Measurements from ENCODE around the gene INA. TPM values are rescaled to one million over a fixed set of nuclear protein-coding genes. Genes with fewer than 3 reads are reported as not detected.
"Not testable (repeated sequence)": the region's sequence is repeated elsewhere in the genome, so short reads cannot be mapped to it uniquely, and the experiment has no call there.

INA gene
- total and polyA plus RNA-seq, 7 experiments from 2014 or later = 0.31 TPM; not detected in 6

DNA sequence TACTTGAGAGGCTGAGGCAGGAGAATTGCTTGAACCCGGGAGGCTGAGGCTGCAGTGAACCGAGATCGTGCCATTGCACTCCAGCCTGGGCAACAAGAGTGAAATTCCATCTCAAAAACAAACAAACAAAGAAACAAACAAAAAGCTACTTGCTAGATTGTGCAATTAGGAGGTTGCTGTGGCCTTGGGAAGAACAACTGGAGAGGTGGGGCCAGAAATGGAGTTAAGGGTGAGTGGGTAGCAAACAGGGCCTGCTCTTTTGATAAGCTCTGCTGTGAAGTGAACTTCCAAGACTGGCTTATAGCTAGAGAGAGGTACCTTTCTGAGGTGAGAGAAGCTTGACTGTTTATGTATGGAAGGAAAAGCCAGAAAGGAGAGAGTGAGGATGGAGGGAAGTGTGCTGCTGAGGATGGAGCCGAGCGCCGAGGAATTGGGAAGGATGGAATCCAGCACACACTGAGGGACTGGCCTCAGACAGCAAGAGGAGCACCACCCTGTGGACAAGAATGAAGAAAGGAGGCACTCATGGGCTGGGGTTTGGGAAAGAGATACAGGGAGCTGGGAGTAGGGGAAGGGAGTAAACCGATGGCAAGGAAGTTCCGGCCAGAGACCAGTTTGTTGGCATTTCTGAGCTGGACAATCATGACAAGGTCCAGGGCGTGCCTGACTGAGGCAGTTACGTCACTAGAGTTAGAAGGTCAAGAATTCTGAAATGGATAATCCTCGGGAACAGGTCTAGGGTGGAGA lies 38.3 kb upstream of the INA start:
- Histone ChIP-seq H3K27ac (ENCODE audit: low read depth, low read length) (no peak overlapping the region), H3K36me3 (ENCODE audit: control insufficient read depth in 2 of 3, insufficient read depth in 3 of 3, low read length in 3 of 3) (no peaks in the 10 kb centered on the region), H3K9me3 (ENCODE audit: control insufficient read depth in 2 of 3, low read length in 3 of 3) (no peaks in the 10 kb centered on the region), H3K4me3 (ENCODE audit: low read length) (no peak overlapping the region), H3K4me1 (ENCODE audit: control insufficient read depth in 2 of 2, insufficient read depth in 2 of 2, low read length in 2 of 2) (no peaks in the 10 kb centered on the region), H3K27me3 (ENCODE audit: control insufficient read depth in 2 of 2, insufficient read depth in 2 of 2, low read length in 2 of 2) (no peaks in the 10 kb centered on the region)
- Mint-ChIP-seq H3K4me3 (no peak overlapping the region), H3K4me1 (peaks cover 5 to 22% (median 6%) of the 10 kb centered on the region in 7 donors), H3K9me3 (no peaks in the 10 kb centered on the region), H3K36me3 (no peaks in the 10 kb centered on the region), H3K27me3 (peaks cover 0 to 4% (median 0%) of the 10 kb centered on the region in 5 donors), H3K27ac (no peak overlapping the region)
- intact Hi-C loops (cut with micrococcal nuclease) = no loop called here
- POLR2A ChIA-PET = no interaction called here
- DNase-seq = no peak
- ATAC-seq = no peak
- CTCF ChIA-PET = interaction anchor here (0.6 kb wide), 1 partner anchor 337 kb away, joined by 3 read pairs; no protein-coding TSS in a partner anchor

DNA sequence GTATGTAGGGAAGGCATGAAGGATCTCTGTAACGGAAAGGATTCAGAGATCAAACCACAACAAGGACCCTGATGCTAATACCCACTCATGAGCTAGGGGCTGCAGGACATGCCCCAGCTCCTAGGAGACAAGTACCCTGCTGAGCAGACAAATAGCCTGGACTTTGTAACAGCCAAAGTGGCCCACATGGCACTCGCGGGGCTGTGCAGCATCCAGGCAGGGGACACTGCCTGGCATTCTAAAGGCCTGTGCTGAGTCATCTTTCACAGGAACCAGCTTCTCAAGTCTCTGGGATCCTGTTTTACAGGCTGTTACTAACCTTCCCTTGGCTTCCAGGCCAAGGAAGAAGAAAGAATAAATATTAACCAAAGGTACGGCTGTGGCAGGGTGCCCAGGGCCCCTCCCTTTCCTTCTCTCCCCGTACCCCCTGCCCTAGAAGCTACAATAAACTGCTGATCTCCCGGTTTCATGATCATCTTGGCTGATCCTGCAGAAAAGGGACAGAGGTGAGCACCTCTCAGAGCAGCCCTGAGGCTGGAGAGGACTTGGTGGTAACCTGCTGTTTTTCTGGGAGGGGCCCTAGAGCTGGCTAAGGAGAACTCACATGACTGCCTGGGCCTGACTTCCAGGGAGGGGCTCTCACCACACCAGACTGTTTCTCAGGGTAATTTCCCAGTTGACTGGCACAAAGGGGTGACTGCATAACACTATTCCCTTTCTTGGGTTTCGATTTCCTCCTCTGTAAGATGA lies 35.5 kb upstream of the INA start:
- peak overlapping the region in 1 of 10 donors; percentile 75 for H3K4me3 Mint-ChIP-seq
- POLR2A ChIA-PET = interaction anchor here (1.1 kb wide), 1 partner anchor 323 kb away, joined by 3 read pairs; the partner anchor contains the start of gene CNNM2
- Histone ChIP-seq H3K4me1 (ENCODE audit: control insufficient read depth in 2 of 2, insufficient read depth in 2 of 2, low read length in 2 of 2) (no peaks in the 10 kb centered on the region), H3K36me3 (ENCODE audit: control insufficient read depth in 2 of 3, insufficient read depth in 3 of 3, low read length in 3 of 3) (no peaks in the 10 kb centered on the region), H3K9me3 (ENCODE audit: control insufficient read depth in 2 of 3, low read length in 3 of 3) (no peaks in the 10 kb centered on the region), H3K27me3 (ENCODE audit: control insufficient read depth in 2 of 2, insufficient read depth in 2 of 2, low read length in 2 of 2) (no peaks in the 10 kb centered on the region), H3K4me3 (ENCODE audit: low read length) (no peak overlapping the region), H3K27ac (ENCODE audit: low read depth, low read length) (no peak overlapping the region)
- ATAC-seq = peak; percentile 83
- H3K9me3 Mint-ChIP-seq = no peaks in the 10 kb centered on the region
- peaks cover 0 to 11% (median 1%) of the 10 kb centered on the region in 5 donors for H3K27me3 Mint-ChIP-seq
- CTCF ChIA-PET = interaction anchor here (0.9 to 1.3 kb wide), 3 partner anchors 325 to 406 kb away, joined by 3 to 5 read pairs (median 4); no protein-coding TSS in a partner anchor
- H3K4me1 Mint-ChIP-seq = peaks cover 5 to 28% (median 6%) of the 10 kb centered on the region in 7 donors
- H3K27ac Mint-ChIP-seq = peak overlapping the region in 1 of 9 donors; percentile 85
- no peaks in the 10 kb centered on the region for H3K36me3 Mint-ChIP-seq
- DNase-seq = no peak
- intact Hi-C loops (cut with micrococcal nuclease) = loop anchor here in 1 of 2 donors (5.0 kb wide), 1 partner anchor 139 kb away; no protein-coding TSS in a partner anchor

DNA sequence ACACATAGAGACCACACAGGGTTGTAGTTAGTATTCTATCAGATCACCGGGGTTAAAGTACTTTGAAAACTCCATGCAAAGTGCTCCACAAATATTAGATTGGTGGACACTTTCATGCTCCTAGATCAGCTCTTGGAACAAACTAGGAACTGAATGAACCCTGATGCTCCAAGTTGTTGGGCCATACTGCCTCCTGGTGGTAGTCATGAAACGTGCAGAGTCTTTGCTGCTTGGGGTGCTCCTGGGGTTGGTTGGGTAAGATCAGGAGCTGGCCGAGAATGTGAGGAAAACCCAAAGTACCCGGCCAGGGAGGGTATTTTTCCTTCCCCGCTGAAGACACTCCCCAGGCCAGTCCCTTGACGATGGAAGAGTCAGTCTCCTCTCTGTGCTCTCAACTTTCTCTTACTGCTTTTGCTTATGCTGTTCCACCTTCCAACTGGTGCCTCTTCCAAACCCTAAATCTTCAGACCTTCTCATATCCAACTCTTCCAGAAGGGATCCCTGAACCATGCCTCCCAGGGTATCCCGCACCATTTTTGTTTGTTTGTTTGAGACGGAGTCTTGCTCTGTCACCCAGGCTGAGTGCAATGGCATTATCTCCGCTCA lies 32.2 kb upstream of the INA start:
- Mint-ChIP-seq H3K36me3 (no peaks in the 10 kb centered on the region), H3K4me3 (no peak overlapping the region), H3K27ac (no peak overlapping the region), H3K27me3 (peaks cover 0 to 13% (median 7%) of the 10 kb centered on the region in 5 donors), H3K4me1 (peaks cover 3 to 28% (median 6%) of the 10 kb centered on the region in 7 donors), H3K9me3 (no peaks in the 10 kb centered on the region)
- no peaks in the 10 kb centered on the region for H3K36me3 ChIP-seq (ENCODE audit: control insufficient read depth in 2 of 3, insufficient read depth in 3 of 3, low read length in 3 of 3)
- peak; percentile 31 to 67 (median 52) for DNase-seq
- ATAC-seq = peak; percentile 79
- no peak overlapping the region for H3K27ac ChIP-seq (ENCODE audit: low read depth, low read length)
- no peaks in the 10 kb centered on the region for H3K9me3 ChIP-seq (ENCODE audit: control insufficient read depth in 2 of 3, low read length in 3 of 3)
- no peaks in the 10 kb centered on the region for H3K4me1 ChIP-seq (ENCODE audit: control insufficient read depth in 2 of 2, insufficient read depth in 2 of 2, low read length in 2 of 2)
- ChIA-PET CTCF (interaction anchor here (0.7 to 2.5 kb wide), 8 partner anchors 60 to 427 kb away, joined by 3 to 13 read pairs (median 5); partner anchors contain the start of genes CNNM2 and CYP17A1), POLR2A (no interaction called here)
- H3K27me3 ChIP-seq (ENCODE audit: control insufficient read depth in 2 of 2, insufficient read depth in 2 of 2, low read length in 2 of 2) = no peaks in the 10 kb centered on the region
- intact Hi-C loops (cut with micrococcal nuclease) = loop anchor here (1.0 to 5.0 kb wide), 6 partner anchors 52 to 409 kb away; partner anchors contain the start of gene NT5C2 (in 1 of the 2)
- H3K4me3 ChIP-seq (ENCODE audit: low read length) = no peak overlapping the region

DNA sequence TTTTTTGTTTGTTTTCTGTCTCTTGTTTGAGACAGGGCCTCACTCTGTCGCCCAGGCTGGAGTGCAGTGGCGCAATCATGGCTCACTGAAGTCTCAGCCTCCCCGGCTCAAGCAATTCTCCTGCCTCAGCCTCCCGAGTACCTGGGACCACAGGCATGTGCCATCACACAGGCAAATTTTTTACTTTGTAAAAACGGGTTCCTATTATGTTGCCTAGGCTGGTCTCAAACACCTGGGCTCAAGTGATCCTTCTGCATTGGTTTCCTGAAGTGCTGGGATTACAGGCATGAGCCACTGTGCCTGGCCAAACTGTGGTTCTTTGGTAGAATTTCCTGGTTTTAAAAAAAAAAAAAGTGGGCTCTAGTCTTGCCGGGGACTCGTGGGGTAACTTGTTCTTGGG lies 31.4 kb upstream of the INA start, which contains the start of gene RPEL1:
Gene RPEL1, plus strand, starts transcription at position 301 of the 400 bp plus-strand sequence. CDS start 110 bp downstream, outside the sequence.
- H3K27me3 ChIP-seq (ENCODE audit: control insufficient read depth in 2 of 2, insufficient read depth in 2 of 2, low read length in 2 of 2); DNase-seq; H3K27ac Mint-ChIP-seq; H3K36me3 Mint-ChIP-seq; H3K27ac ChIP-seq (ENCODE audit: low read depth, low read length); ATAC-seq; CTCF ChIA-PET; H3K4me1 ChIP-seq (ENCODE audit: control insufficient read depth in 2 of 2, insufficient read depth in 2 of 2, low read length in 2 of 2); H3K9me3 ChIP-seq (ENCODE audit: control insufficient read depth in 2 of 3, low read length in 3 of 3); H3K4me3 Mint-ChIP-seq; H3K4me3 ChIP-seq (ENCODE audit: low read length); POLR2A ChIA-PET; H3K36me3 ChIP-seq (ENCODE audit: control insufficient read depth in 2 of 3, insufficient read depth in 3 of 3, low read length in 3 of 3); H3K9me3 Mint-ChIP-seq: not testable (repeated sequence)
- Mint-ChIP-seq H3K4me1 (peaks cover 0 to 25% (median 0%) of the 10 kb centered on the region in 7 donors), H3K27me3 (peaks cover 0 to 13% (median 7%) of the 10 kb centered on the region in 5 donors)
- intact Hi-C loops (cut with micrococcal nuclease) = loop anchor here in 1 of 2 donors (2.0 kb wide), 1 partner anchor 53 kb away; the partner anchor contains the start of gene NT5C2

DNA sequence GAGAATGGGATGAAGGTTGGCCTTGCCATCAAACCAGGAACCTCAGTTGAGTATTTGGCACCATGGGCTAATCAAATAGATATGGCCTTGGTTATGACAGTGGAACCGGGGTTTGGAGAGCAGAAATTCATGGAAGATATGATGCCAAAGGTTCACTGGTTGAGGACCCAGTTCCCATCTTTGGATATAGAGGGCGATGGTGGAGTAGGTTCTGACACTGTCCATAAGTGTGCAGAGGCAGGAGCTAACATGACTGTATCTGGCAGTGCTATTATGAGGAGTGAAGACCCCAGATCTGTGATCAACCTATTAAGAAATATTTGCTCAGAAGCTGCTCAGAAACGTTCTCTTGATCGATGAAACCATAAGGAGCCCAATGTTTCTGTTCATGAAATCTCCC lies 30.6 kb upstream of the INA start:
- no peaks in the 10 kb centered on the region for H3K4me1 ChIP-seq (ENCODE audit: control insufficient read depth in 2 of 2, insufficient read depth in 2 of 2, low read length in 2 of 2)
- no peak overlapping the region for H3K27ac Mint-ChIP-seq
- peaks cover 0 to 23% (median 0%) of the 10 kb centered on the region in 7 donors for H3K4me1 Mint-ChIP-seq
- intact Hi-C loops (cut with micrococcal nuclease) = no loop called here
- peaks cover 0 to 4% (median 0%) of the 10 kb centered on the region in 5 donors for H3K36me3 Mint-ChIP-seq
- DNase-seq (no peak), ATAC-seq (no peak)
- no peak overlapping the region for H3K27ac ChIP-seq (ENCODE audit: low read depth, low read length)
- peaks cover 0 to 14% (median 7%) of the 10 kb centered on the region in 5 donors for H3K27me3 Mint-ChIP-seq
- peaks cover 0 to 4% (median 0%) of the 10 kb centered on the region in 11 donors for H3K9me3 Mint-ChIP-seq
- ChIA-PET POLR2A (no interaction called here), CTCF (no interaction called here)
- no peak overlapping the region for H3K4me3 ChIP-seq (ENCODE audit: low read length)
- no peaks in the 10 kb centered on the region for H3K36me3 ChIP-seq (ENCODE audit: control insufficient read depth in 2 of 3, insufficient read depth in 3 of 3, low read length in 3 of 3)
- no peak overlapping the region for H3K4me3 Mint-ChIP-seq
- no peaks in the 10 kb centered on the region for H3K9me3 ChIP-seq (ENCODE audit: control insufficient read depth in 2 of 3, low read length in 3 of 3)
- no peaks in the 10 kb centered on the region for H3K27me3 ChIP-seq (ENCODE audit: control insufficient read depth in 2 of 2, insufficient read depth in 2 of 2, low read length in 2 of 2)

DNA sequence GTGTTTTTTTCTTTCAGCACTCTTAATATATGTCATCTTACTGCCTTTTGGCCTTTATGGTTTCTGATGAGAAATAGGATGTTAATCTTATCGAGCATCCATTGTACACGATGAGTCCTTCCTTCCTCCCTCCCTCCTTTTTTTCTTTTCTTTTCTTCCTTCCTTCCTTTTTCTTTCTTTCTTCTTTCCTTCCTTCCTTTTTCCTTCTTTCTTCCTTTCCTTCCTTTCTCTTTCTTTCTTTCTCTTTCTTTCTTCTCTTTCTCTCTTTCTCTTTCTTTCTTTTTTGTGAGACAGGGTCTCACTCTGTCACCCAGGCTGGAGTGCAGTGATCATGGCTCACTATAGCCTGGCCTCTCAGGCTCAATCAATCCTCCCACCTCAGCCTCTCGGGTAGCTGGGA lies 22.8 kb upstream of the INA start:
- CTCF ChIA-PET = no interaction called here

More for the DNA sequence above, 22.8 kb upstream of the INA start:
- H3K36me3 Mint-ChIP-seq = peaks cover 2 to 9% (median 3%) of the 10 kb centered on the region in 5 donors
- no peaks in the 10 kb centered on the region for H3K9me3 ChIP-seq (ENCODE audit: control insufficient read depth in 2 of 3, low read length in 3 of 3)
- ATAC-seq = no peak
- no peaks in the 10 kb centered on the region for H3K36me3 ChIP-seq (ENCODE audit: control insufficient read depth in 2 of 3, insufficient read depth in 3 of 3, low read length in 3 of 3)
- H3K4me1 Mint-ChIP-seq = peaks cover 0 to 11% (median 0%) of the 10 kb centered on the region in 7 donors
- no peaks in the 10 kb centered on the region for H3K4me1 ChIP-seq (ENCODE audit: control insufficient read depth in 2 of 2, insufficient read depth in 2 of 2, low read length in 2 of 2)
- intact Hi-C loops (cut with micrococcal nuclease) = no loop called here
- DNase-seq = no peak
- no peaks in the 10 kb centered on the region for H3K27me3 ChIP-seq (ENCODE audit: control insufficient read depth in 2 of 2, insufficient read depth in 2 of 2, low read length in 2 of 2)
- no peak overlapping the region for H3K27ac Mint-ChIP-seq
- POLR2A ChIA-PET = no interaction called here
- peaks cover 0 to 7% (median 5%) of the 10 kb centered on the region in 5 donors for H3K27me3 Mint-ChIP-seq
- no peak overlapping the region for H3K27ac ChIP-seq (ENCODE audit: low read depth, low read length)
- no peak overlapping the region for H3K4me3 Mint-ChIP-seq
- peaks cover 0 to 10% (median 4%) of the 10 kb centered on the region in 11 donors for H3K9me3 Mint-ChIP-seq
- no peak overlapping the region for H3K4me3 ChIP-seq (ENCODE audit: low read length)
